ENCODE measurements around the gene APC. TPM values are rescaled to one million over a fixed set of nuclear protein-coding genes. Genes with fewer than 3 reads are reported as not detected.
"Not testable (repeated sequence)": the region's sequence is repeated elsewhere in the genome, so short reads cannot be mapped to it uniquely, and the experiment has no call there.

Gene APC
- total and polyA plus RNA-seq, 3 donors from 2014 or later = 7.1 to 58.8 (median 39.4) TPM

DNA sequence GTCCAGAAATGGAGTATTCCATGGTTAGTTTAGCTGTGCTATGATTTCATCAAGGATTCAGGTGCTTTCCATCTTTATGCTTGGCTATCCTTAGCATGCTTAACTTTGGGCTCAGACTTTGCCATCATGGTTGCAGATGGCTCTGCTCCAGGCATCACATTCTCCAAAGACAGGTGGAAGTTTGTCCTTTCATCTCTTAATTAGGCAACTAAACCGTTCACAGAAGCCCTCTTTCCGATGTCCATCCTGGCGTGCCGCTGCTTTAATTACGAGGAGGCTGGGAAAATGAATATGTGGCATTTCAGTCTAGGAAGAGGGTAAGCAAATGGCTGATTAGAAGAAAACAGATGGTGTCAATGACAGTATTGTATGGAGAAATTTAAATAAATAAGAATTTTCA is 24.5 kb upstream of the APC start:
- no peak overlapping the region for H3K27ac ChIP-seq
- DNase-seq = no peak
- H3K4me1 ChIP-seq = no peaks in the 10 kb centered on the region
- H3K36me3 ChIP-seq (ENCODE audit: low read depth, missing control alignments) = no peaks in the 10 kb centered on the region
- intact Hi-C loops (cut with DNase I; ENCODE audit: low total_unique reads) = no loop called here
- no peaks in the 10 kb centered on the region for H3K9me3 ChIP-seq
- 92 to 93% methylated on average over 5 of the region's 5 CpGs for WGBS, 2 donors
- no peaks in the 10 kb centered on the region for H3K27me3 ChIP-seq
- TF ChIP-seq, protein P1, sequence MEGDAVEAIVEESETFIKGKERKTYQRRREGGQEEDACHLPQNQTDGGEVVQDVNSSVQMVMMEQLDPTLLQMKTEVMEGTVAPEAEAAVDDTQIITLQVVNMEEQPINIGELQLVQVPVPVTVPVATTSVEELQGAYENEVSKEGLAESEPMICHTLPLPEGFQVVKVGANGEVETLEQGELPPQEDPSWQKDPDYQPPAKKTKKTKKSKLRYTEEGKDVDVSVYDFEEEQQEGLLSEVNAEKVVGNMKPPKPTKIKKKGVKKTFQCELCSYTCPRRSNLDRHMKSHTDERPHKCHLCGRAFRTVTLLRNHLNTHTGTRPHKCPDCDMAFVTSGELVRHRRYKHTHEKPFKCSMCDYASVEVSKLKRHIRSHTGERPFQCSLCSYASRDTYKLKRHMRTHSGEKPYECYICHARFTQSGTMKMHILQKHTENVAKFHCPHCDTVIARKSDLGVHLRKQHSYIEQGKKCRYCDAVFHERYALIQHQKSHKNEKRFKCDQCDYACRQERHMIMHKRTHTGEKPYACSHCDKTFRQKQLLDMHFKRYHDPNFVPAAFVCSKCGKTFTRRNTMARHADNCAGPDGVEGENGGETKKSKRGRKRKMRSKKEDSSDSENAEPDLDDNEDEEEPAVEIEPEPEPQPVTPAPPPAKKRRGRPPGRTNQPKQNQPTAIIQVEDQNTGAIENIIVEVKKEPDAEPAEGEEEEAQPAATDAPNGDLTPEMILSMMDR (IDR thresholded peaks at IDR 0.05) = no peak
- TF ChIP-seq POLR2A (IDR thresholded peaks at IDR 0.05) = no peak
- no peak overlapping the region for H3K4me3 ChIP-seq

DNA sequence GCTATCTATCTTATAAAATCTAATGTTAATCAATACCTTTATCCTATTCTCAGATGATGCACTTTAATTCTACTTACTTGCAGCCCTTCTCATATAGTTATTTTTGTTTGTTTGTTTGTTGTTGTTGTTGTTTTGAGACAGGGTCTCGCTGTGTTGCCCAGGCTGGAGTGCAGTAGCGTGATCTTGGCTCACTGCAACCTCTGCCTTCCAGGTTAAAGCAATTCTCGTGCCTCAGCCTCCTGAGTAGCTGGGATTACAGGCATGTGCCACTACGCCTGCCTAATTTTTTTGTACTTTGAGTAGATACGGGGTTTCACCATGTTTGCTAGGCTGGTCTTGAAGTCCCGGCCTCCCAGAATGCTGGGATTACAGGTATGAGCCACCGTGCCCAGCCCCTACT is 20.8 kb upstream of the APC start:
- H3K4me3 ChIP-seq; H3K36me3 ChIP-seq (ENCODE audit: low read depth, missing control alignments); H3K9me3 ChIP-seq; DNase-seq; H3K27me3 ChIP-seq; H3K4me1 ChIP-seq; intact Hi-C loops (cut with DNase I; ENCODE audit: low total_unique reads); H3K27ac ChIP-seq: not testable (repeated sequence)
- 96% methylated on average over 7 of the region's 7 CpGs for WGBS, 2 donors

DNA sequence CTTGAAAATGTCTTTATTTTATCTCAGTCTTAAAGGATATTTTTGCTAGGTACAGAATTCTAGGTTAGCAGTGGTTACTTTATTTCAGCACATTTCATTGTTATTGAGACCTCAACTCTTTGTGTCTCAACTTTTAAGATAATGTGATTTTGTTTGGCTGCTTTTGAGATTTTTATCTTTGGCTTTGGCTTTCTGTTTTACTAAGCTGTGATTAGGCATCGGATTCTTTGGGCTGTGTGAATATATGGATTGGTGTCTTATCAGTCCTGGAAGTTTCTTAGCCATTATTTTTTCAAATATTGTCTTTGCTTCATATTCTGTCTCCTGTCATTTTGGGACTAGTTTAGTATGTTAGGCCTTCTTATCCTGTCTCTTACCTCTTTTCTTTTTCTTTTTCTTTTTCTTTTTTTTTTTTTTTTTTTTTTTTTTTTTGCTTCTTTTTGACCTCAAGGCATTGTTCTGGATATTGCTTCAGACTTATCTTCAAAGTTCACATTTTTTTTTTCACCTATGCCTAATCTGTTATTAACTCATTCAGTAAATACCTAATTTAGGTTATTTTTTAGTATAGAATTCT is 20.1 kb upstream of the APC start:
- 65 to 76% methylated on average over 1 of the region's 1 CpG for WGBS, 2 donors
- TF ChIP-seq, protein P1 (IDR thresholded peaks at IDR 0.05) = no peak
- TF ChIP-seq POLR2A (IDR thresholded peaks at IDR 0.05) = no peak
- Histone ChIP-seq H3K27ac (no peak overlapping the region), H3K4me3 (no peak overlapping the region), H3K9me3 (no peaks in the 10 kb centered on the region), H3K27me3 (no peaks in the 10 kb centered on the region), H3K36me3 (ENCODE audit: low read depth, missing control alignments) (no peaks in the 10 kb centered on the region), H3K4me1 (no peaks in the 10 kb centered on the region)
- no peak for DNase-seq
- intact Hi-C loops (cut with DNase I; ENCODE audit: low total_unique reads) = no loop called here

DNA sequence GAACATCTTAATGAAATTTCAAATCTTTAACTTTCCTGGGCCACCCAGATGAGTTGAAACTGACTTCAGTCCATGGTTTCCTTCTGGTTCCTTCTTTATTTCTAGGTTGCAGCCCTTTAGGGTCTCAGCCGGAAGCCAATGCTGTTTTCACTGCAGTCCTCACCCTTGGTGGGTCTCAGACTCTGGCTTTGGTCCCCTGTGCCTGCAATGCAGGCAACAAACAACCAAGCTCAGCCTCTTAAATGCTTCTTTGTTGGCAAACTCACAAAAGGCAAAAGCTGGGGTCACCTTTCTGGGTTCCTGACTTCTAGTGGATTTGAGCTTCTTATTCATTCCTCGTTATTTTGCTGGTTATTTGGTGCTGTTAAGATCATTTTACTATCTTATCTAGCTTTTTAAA is 19.3 kb upstream of the APC start:
- DNase-seq = no peak
- Histone ChIP-seq H3K27ac (no peak overlapping the region), H3K9me3 (no peaks in the 10 kb centered on the region), H3K36me3 (ENCODE audit: low read depth, missing control alignments) (no peaks in the 10 kb centered on the region), H3K4me1 (no peaks in the 10 kb centered on the region), H3K27me3 (no peaks in the 10 kb centered on the region), H3K4me3 (no peak overlapping the region)
- intact Hi-C loops (cut with DNase I; ENCODE audit: low total_unique reads) = no loop called here
- 90 to 97% methylated on average over 2 of the region's 2 CpGs for WGBS, 2 donors
- no peak for TF ChIP-seq POLR2A (IDR thresholded peaks at IDR 0.05)
- TF ChIP-seq, protein P1 (IDR thresholded peaks at IDR 0.05) = no peak

DNA sequence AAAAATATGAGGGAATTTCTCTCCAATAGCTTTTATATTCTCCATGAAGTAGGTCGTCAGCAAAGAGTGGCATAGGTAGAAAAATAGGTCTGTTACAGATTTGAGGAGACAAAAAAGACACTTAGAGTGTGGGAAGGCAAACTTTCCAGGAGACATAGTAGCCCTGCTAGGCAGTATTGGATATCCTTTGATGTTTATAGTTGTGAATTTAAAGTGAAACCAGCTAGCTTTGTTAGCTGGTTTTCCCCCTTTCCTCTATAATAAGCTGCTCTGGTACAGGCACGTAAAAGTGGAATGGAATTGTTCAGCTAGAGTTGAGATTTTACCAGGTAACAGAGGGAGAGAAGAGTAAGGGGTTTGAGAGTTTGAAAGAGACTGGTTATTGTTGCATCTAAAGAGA is 17.1 kb upstream of the APC start:
- H3K4me3 ChIP-seq = no peak overlapping the region
- TF ChIP-seq, protein P1 (IDR thresholded peaks at IDR 0.05) = no peak
- TF ChIP-seq POLR2A (IDR thresholded peaks at IDR 0.05) = no peak
- no peaks in the 10 kb centered on the region for H3K9me3 ChIP-seq
- H3K27ac ChIP-seq = no peak overlapping the region
- no peak for DNase-seq
- no peaks in the 10 kb centered on the region for H3K4me1 ChIP-seq
- no peaks in the 10 kb centered on the region for H3K36me3 ChIP-seq (ENCODE audit: low read depth, missing control alignments)
- intact Hi-C loops (cut with DNase I; ENCODE audit: low total_unique reads) = no loop called here
- WGBS, 2 donors = 88 to 89% methylated on average over 2 of the region's 2 CpGs
- H3K27me3 ChIP-seq = no peaks in the 10 kb centered on the region

All from testis (tissue), 3 donors.